ENCODE results near the gene METTL13. TPM values are rescaled to one million over a fixed set of nuclear protein-coding genes. Genes with fewer than 3 reads are reported as not detected.

Gene METTL13
- total RNA-seq, 1 experiment from 2014 or later = 115 TPM

DNA sequence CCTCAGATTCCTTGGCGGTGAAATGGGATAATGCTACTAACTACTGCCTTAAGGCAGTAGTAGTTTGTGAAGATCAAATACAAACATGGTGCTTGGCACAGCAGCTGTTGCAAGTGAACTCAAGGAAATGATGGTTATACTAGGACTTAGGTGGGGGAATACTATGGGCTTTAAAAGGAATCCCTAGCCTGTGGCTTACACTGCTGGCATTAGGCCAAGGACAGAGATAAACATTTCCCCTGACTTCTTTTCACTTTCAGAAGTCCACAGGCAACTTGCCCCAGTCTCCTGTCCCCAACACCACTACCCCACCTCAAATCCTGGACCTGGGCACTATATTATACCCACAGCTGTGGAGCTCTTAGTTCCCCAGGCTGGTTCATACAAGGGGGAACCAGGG, 26.5 kb upstream of the METTL13 start:
- no TSS peak for BruUV-seq (replicated peaks)
- Histone ChIP-seq H3K4me2 (ENCODE audit: low read length) (no peak overlapping the region), H3K27me3 (ENCODE audit: low read length) (peaks cover 26% of the 10 kb centered on the region; the same call in 1 of the 2 replicates), H3K9me3 (ENCODE audit: low read length) (peaks cover 19% of the 10 kb centered on the region), H3K9ac (ENCODE audit: low read length) (no peak overlapping the region), H3K4me1 (ENCODE audit: insufficient read depth, low read length) (no peaks in the 10 kb centered on the region), H3K36me3 (ENCODE audit: low read depth, low read length) (no peaks in the 10 kb centered on the region), H3K27ac (ENCODE audit: low read length) (no peak overlapping the region), H3K9me2 (replicated peaks; ENCODE audit: low read length) (peaks cover 8% of the 10 kb centered on the region; the same call in 1 of the 2 replicates), H4K20me1 (ENCODE audit: low read length) (no peaks in the 10 kb centered on the region), H3K4me3 (ENCODE audit: low read length) (no peak overlapping the region), H3F3A (ENCODE audit: low read length, unreplicated experiment) (no peaks in the 10 kb centered on the region), H2AFZ (ENCODE audit: low read length) (no peak overlapping the region), H3K79me2 (ENCODE audit: low read length) (no peaks in the 10 kb centered on the region)
- DNase-seq (no peak), ATAC-seq (no peak)
- intact Hi-C loops (cut with micrococcal nuclease) = no loop called here
- ChIA-PET CTCF (interaction anchor here (0.5 kb wide), 1 partner anchor 640 kb away, joined by 3 read pairs; no protein-coding TSS in a partner anchor), POLR2A (ENCODE audit: unreplicated experiment) (no interaction called here)
- TF ChIP-seq EZH2phosphoT487 (IDR thresholded peaks at IDR 0.05; ENCODE audit: borderline replicate concordance, low read length) = no peak
- no peak for TF ChIP-seq EZH2 (IDR thresholded peaks at IDR 0.05; ENCODE audit: low read length, unreplicated experiment)
- TF ChIP-seq, protein P1, sequence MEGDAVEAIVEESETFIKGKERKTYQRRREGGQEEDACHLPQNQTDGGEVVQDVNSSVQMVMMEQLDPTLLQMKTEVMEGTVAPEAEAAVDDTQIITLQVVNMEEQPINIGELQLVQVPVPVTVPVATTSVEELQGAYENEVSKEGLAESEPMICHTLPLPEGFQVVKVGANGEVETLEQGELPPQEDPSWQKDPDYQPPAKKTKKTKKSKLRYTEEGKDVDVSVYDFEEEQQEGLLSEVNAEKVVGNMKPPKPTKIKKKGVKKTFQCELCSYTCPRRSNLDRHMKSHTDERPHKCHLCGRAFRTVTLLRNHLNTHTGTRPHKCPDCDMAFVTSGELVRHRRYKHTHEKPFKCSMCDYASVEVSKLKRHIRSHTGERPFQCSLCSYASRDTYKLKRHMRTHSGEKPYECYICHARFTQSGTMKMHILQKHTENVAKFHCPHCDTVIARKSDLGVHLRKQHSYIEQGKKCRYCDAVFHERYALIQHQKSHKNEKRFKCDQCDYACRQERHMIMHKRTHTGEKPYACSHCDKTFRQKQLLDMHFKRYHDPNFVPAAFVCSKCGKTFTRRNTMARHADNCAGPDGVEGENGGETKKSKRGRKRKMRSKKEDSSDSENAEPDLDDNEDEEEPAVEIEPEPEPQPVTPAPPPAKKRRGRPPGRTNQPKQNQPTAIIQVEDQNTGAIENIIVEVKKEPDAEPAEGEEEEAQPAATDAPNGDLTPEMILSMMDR (conservative IDR thresholded peaks at IDR 0.05; ENCODE audit: low read depth, low read length) = no peak

DNA sequence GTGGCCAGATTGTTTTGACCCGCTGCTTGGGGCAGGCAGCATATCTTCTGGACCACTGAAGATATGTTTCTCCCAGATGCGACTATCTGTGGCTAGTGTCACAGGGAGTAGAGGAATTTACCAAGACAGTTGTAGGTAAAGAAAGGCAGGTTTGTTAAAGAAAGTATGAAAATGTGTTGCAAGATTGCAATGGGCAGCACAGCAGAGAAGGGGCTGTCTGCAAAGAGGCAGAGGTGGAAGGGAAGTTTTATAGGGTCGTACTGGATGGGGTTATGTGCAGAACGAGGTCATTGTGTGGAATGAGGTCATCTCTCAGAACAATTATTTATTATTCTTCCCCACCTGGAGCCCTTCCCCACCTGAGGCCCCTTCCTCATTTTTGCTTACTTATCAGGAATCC, 24.6 kb upstream of the METTL13 start:
- no peak for TF ChIP-seq EZH2 (IDR thresholded peaks at IDR 0.05; ENCODE audit: low read length, unreplicated experiment)
- no peak for TF ChIP-seq EZH2phosphoT487 (IDR thresholded peaks at IDR 0.05; ENCODE audit: borderline replicate concordance, low read length)
- TF ChIP-seq, protein P1 (conservative IDR thresholded peaks at IDR 0.05; ENCODE audit: low read depth, low read length) = no peak
- no TSS peak for BruUV-seq (replicated peaks)
- peaks cover 34% of the 10 kb centered on the region for H3K27me3 ChIP-seq (ENCODE audit: low read length)

GRCh38 chr1:171758011-171758410, 23.4 kb upstream of the METTL13 start:
- ATAC-seq = no peak
- no peak for DNase-seq
- peaks cover 46% of the 10 kb centered on the region for H3K27me3 ChIP-seq (ENCODE audit: low read length)
- ChIA-PET POLR2A (ENCODE audit: unreplicated experiment) (no interaction called here), CTCF (no interaction called here)
- no peaks in the 10 kb centered on the region for H3K79me2 ChIP-seq (ENCODE audit: low read length)
- TF ChIP-seq, protein P1 (conservative IDR thresholded peaks at IDR 0.05; ENCODE audit: low read depth, low read length) = no peak
- TF ChIP-seq EZH2phosphoT487 (IDR thresholded peaks at IDR 0.05; ENCODE audit: borderline replicate concordance, low read length) (no peak), EZH2 (IDR thresholded peaks at IDR 0.05; ENCODE audit: low read length, unreplicated experiment) (no peak)
- H3K4me2 ChIP-seq (ENCODE audit: low read length) = no peak overlapping the region
- H3K9ac ChIP-seq (ENCODE audit: low read length) = no peak overlapping the region
- H2AFZ ChIP-seq (ENCODE audit: low read length) = no peak overlapping the region
- H3K4me1 ChIP-seq (ENCODE audit: insufficient read depth, low read length) = no peaks in the 10 kb centered on the region
- H3K9me2 ChIP-seq (replicated peaks; ENCODE audit: low read length) = peaks cover 8% of the 10 kb centered on the region; the same call in 1 of the 2 replicates
- peaks cover 19% of the 10 kb centered on the region for H3K9me3 ChIP-seq (ENCODE audit: low read length)
- no peak overlapping the region for H3K4me3 ChIP-seq (ENCODE audit: low read length)
- no peaks in the 10 kb centered on the region for H4K20me1 ChIP-seq (ENCODE audit: low read length)
- H3K27ac ChIP-seq (ENCODE audit: low read length) = no peak overlapping the region
- intact Hi-C loops (cut with micrococcal nuclease) = no loop called here
- BruUV-seq (replicated peaks) = no TSS peak
- H3F3A ChIP-seq (ENCODE audit: low read length, unreplicated experiment) = no peaks in the 10 kb centered on the region
- no peaks in the 10 kb centered on the region for H3K36me3 ChIP-seq (ENCODE audit: low read depth, low read length)

More for the DNA sequence above, 24.6 kb upstream of the METTL13 start:
- Histone ChIP-seq H3K4me1 (ENCODE audit: insufficient read depth, low read length) (no peaks in the 10 kb centered on the region), H3K79me2 (ENCODE audit: low read length) (no peaks in the 10 kb centered on the region), H3K4me3 (ENCODE audit: low read length) (no peak overlapping the region), H3K36me3 (ENCODE audit: low read depth, low read length) (no peaks in the 10 kb centered on the region), H3K27ac (ENCODE audit: low read length) (no peak overlapping the region), H3K9ac (ENCODE audit: low read length) (no peak overlapping the region), H3K9me3 (ENCODE audit: low read length) (peaks cover 19% of the 10 kb centered on the region), H4K20me1 (ENCODE audit: low read length) (no peaks in the 10 kb centered on the region), H3K9me2 (replicated peaks; ENCODE audit: low read length) (peaks cover 8% of the 10 kb centered on the region; the same call in 1 of the 2 replicates), H3K4me2 (ENCODE audit: low read length) (no peak overlapping the region), H3F3A (ENCODE audit: low read length, unreplicated experiment) (no peaks in the 10 kb centered on the region), H2AFZ (ENCODE audit: low read length) (no peak overlapping the region)
- POLR2A ChIA-PET (ENCODE audit: unreplicated experiment) = no interaction called here
- DNase-seq (no peak), ATAC-seq (no peak)
- CTCF ChIA-PET = no interaction called here
- intact Hi-C loops (cut with micrococcal nuclease) = no loop called here
